GM19438 (cell line): ENCODE results near the gene KCNQ1OT1.

Experiments
- ATAC-seq: cut with Tn5 transposase; IDR thresholded peaks from one replicate; pipeline ENCODE4 v1.9.1; 2021; ENCODE audit warnings: low read depth; ENCODE audit not compliant: unreplicated experiment

The KCNQ1OT1 gene

DNA sequence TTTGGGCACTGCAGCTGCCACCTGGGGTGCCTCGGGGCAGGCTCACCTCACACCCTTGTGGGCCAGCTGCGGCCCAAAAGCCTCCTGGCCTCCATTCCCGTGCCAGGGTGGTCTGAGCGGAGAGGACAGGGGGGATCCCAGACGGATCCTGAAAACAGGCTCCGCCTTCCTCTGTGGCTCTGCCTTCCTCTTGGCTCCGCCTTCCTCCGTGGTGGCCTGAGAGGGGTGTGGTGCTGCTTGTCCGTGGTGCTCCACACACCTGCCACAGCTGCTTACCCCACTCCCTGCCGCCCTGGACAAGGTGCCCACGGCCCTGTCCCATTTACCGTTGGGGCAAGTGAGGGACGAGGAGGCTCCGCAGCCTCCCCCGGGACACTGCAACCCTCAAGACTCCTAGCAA lies 23.2 kb upstream of the KCNQ1OT1 start:
- ATAC-seq, result no peak

DNA sequence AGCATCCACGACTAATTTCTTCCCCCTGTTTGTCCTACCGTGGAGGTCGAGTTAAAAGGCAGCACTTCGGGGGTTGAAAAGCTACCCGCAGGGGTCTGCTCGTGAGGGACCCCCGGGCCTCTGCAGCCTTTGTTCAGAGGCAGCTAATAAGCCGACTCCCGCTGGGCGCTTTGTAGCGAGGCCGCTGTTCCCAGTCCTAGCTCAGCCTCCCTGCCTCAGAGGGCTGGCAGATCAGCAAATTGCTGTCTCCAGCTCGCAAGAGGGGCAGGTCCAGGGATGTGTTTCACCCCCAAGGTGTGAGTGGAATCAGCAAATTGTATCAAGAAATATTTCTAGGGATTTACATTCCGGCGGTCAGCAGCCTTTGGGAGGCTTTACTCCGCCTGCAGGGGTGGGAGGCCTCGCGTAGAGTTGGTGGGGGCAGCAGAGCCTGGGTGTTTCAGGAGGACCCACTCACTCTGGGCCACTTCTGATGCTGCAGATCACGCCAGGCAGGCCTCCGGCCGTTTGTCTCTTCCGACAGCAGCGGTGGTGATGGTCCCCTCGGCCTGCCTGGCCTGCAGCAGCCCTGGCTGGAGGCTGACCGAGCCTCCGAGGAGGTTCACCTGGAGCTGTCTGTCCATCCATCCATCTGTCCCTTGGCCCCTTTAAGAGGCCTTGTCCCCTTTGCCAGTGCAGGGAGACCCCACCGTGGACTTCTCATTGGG lies 21.6 kb upstream of the KCNQ1OT1 start:
- no peak for ATAC-seq

DNA sequence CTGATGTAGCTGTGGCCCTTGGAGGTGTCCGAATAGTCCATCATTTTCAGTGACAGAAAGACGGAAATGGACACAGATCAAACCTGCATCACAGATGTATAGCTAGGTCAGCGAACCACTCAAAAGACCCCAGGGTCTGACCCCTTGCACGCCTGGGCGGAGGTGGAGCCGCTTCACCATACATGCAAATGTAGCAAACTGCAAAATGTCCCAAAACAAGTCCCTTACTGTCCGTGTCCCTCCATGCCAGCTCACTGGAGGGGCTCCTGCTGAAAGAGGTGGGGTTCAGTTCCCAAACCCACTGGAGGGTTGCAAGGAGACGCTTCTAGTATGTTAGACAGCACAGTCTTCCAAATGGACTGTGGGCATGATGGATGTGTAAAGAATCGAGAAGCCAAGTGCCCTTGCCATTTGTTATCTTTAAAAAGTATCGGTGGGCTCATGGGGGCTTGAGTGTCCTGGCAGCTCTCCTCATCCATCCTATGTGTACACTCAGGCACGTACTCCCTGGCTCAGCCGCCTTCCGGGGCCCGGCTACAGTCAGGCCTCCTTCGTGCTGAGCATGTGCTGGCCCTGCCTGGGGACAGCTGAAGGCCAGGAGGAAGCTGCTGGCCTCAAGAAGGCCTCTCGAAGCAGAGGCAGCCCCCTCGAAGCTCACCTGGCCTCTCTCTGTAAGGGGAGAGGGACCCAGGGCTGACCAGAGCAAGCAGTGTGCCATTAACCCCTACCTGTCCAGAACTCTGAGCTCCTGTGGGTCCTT lies 20.2 kb upstream of the KCNQ1OT1 start:
- ATAC-seq, result no peak

DNA sequence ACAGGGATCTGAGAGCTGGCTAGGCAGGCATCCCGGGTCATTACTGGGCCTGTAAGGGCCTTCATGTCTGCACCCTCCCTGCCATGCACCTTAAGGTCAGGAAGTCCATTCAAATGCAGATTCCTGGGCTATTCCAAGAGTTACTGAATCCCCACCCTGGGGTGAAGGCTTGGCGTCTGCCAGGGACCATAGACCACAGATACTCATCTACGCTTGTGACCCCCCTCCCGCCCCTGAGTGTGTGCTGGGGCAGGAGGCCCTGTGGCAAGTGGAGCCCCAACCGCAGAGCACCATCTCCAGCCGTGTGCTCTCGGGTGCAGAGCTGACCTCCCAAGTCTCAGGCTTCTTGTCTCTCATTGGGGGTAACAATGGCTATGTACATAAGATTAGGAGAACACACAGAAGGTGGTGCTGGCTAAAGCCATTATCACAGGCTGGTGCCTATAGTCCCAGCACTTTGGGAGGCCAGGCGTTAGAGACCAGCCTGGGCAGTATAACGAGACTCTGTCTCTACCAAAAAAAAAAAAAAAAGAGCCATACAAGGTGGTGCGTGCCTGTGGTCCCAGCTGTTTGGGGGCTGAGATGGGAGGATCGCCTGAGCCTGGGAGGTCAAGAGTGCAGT lies 19.1 kb upstream of the KCNQ1OT1 start:
- no peak for ATAC-seq

DNA sequence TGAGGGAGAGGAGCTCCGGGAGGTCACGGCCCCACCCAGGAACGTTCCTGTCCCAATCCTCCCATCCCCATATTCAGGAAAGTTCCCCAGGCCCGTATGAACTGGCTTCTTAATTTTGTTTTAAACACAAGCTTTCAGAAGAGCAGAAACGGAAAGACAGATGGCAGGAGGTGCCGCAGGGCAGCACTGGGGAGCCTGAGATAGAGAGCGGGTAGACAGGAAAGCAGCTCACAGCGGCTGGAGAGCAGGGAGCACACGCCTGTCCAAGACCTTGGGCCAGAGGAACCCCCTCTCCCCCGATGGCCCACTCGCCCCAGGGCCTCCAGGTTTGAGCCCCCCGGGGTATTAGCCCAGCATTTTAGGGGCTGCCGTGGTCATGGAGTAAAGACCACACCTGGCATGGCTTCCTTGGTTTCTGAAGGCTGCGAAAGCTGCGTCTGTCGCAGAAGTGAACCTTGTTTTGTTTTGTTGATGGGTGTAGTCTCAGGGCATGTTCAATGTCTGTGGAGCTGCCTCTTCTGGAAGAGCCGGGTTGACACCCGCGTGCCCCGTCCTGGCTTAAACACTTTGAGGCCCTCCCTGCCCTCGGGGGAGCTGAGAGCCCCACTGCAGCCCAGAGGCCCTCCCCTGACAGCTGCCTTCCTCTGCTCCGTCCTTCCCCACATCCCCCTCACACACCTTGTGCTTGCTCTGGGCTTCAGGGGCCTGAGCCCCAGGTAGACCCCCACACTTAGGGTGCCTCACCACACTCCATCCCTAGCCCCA lies 17.9 kb upstream of the KCNQ1OT1 start:
- ATAC-seq, result no peak

DNA sequence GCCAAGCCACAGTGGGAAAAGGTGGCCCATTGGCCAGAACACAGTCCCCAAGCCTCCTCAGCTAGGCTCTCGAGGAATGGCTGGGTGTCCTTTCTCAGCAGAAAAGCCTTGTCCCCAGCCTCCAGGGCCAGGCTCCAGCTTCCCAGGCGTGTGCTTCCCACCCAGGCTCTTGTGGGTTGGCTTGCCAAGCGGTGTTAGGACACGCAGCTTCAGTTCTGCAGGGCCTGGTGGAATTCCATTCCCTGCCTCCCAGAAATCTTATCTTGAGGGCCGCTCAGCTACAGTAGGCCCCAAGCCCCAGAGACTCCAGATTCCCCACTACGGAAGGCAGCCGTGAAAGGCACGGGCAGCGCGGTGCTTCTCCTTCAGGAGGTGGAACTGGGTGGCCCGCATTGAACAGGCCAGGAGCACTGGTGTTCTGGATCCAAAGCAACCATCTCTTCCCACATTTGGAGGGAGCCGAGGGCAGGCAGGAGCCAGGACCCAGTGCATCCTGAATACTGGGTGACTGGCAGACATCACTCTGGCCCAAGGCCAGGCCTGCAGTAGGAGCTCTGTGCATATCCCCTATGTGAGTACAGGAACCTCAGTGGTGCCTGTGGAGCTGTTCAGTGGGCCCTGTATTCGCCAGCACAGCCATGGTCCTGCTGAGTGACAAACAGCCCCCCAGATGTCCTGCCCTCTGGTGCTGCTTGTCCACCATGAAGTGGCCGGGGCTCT lies 16.7 kb upstream of the KCNQ1OT1 start:
- ATAC-seq, result no peak

DNA sequence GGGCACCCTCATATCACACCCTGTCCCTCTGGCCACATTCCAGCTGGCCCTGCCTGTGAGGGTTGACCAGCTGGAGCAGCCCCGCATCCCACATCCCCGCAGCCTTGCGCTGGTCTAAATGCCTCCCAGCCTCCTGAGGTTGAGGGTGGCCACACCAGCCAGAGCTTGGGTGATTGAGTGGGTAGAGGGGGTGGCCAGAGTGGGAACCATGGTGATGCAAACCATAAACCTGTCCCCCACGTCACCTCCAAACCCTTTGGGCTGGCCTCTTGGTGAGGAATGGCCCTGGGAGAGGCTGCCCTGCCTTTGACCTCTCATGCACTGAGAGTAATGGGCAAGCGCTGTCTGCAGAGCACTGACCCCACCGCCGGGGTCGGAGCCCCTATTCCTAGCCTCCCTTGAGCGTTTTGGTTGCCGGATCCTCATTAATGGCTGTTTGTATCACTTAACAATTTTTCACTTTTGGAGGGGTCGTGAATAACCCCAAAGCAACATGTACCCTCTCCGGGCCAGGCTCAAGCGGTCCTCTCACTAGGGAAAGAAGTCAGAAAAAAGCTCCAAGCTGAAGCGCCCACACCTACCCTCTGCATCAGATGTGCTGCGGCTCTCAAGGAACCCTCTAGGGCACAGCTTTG lies 16.0 kb upstream of the KCNQ1OT1 start:
- ATAC-seq, result no peak

DNA sequence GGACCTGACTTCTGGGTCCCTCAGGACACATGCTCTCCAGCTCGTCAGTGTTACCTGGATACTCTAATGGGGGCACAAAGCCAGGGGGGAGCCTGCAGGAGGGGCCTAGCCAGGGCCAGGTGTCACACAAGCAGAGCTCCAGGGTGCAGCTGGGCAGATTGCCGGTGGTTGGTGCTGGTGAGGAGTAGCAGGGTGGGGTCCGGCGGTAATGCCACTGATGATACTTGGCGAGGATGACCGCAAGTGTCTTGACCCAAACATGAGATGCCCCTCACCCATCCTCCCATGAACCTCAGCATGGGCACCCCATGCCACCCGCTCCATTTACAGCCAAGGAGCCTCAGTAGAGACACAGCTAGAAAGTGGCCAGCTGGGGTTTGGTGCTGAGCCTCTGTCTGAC lies 15.1 kb upstream of the KCNQ1OT1 start:
- ATAC-seq, result no peak

DNA sequence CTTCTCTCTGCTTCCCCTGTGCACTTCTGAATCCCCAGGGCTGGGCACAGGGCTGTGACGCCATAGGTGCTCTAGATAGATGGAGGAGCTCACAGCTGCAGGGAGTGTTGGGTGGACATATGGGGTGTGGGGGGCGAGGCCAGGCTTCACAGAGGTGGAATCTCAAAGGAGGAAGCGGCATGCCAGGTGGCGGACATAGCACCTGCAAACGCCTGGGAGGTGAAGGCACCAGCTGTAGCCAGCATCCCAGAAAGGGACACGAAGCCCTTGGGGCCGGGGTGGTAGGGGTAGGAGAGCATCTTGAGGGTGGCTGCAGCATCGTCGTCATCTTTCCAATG lies 14.6 kb upstream of the KCNQ1OT1 start:
- no peak for ATAC-seq

DNA sequence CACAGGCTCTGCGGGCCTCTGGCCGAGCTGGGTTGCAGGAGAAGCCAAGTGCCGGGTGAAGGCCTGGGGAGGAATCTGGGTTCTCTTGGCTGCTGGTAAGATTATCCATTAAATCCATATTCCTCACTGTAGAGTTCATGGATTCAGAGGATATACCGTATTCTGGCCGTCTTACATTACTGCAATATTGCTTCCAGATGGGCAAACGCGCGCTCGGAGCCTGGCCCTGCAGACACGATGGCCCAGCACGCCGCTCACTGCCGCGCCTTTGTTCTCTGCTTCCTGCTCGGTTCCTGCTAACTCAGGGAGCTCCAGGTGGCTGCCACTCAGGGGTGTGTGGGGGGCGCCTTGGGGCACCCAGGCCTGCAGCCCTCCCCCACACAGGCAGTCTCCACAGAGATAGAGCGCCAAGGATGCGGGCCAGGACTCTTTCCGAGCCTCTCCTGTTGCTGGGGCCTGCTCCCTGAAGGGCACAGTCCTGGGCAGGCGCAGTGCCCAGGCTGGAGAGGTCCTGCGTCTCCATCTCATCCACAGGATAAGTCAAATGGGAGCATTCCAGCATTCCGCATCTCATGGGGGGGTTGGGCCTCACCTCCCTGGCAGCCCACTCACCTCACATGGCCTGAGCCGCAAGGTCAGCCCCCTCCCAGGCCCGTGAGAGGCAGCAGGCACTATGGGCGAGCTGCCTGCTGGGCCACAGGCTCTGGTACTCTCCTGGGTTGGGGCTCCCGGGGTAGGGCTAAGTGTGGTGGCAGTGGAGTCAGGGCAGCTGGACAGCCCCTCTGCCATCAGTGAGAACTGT lies 14.1 kb upstream of the KCNQ1OT1 start:
- ATAC-seq, result no peak

DNA sequence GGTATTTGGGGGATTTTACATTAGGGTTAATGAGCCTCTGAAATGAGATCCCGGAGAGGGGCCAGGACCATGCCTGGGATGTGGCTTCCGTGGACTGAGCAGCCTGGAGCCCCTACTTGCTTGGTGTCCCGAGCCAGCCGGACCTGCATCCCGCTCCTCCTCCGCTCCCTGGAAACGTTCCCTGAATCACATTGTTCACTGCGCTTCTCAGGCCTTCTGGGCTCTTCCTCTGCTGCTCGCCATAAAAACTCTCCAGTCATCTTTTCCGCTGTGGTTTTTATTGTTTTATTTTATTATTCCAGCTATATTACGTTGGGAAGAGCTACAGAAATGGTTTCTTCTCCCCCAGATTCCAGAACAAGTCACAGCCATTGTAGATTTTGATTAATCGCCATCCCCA lies 13.3 kb upstream of the KCNQ1OT1 start:
- no peak for ATAC-seq

DNA sequence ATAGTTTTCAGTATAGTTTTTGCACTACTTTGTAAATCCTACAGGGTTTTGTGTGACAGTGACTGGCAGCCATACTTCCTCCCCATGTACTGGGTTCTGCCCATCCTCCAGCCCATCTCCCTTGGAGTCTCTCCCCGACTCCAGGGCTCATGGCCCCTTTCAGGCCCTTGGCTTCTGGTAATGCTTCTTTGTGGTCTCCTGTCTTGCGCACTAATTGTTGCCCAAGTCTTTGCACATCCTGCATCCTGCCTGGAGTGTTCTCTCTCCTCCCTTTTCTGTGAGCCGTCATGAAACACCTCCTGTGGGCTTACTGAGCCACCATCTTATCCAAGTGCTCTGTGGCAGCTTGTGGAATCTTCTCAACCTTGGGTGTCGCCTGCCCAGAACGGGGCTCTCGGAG lies 11.4 kb upstream of the KCNQ1OT1 start:
- no peak for ATAC-seq

DNA sequence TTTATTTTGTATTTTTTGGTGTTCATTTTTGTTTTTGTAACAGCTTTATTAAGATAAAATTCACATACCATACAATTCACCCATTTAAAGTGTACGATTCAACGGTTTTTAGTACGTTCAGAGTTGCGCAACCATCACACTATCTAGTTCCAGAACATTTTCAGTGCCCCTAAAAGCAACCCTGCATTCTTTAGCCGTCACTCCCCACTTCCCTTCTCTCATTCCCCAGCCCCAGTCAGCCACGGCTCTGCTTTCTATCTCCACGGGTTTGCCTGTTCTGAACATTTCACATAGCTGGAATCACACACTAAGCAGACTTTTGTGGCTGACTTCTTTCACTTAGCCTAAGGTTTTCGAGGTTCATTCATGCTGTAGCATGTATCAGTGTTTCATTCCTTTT lies 9.6 kb upstream of the KCNQ1OT1 start:
- no peak for ATAC-seq

DNA sequence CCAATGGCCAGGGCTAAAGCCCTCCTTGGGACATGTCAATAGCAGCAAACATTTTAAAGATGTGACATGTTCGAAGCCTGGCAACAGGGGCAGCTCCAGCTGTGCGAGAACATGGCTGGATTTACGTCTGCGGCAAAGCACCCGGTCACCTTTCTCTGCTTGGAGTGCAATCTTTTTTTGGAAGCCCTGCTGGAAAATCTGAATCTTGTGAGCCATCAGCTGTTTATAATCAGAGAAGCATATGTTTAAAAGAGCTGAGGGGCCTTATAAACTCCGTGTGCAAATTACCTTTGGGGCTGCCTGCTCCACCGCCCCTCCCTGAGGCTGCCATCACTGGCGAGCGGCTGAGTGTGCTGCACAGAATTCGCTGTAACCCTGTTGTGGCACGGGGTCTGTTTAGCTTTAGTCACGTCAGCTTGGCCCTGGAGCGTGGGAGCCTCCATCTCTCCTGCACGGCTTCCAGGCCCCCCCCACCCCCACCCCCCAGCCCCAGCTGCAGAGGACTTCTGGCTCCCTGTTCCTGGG lies 9.0 kb upstream of the KCNQ1OT1 start:
- ATAC-seq, result no peak

DNA sequence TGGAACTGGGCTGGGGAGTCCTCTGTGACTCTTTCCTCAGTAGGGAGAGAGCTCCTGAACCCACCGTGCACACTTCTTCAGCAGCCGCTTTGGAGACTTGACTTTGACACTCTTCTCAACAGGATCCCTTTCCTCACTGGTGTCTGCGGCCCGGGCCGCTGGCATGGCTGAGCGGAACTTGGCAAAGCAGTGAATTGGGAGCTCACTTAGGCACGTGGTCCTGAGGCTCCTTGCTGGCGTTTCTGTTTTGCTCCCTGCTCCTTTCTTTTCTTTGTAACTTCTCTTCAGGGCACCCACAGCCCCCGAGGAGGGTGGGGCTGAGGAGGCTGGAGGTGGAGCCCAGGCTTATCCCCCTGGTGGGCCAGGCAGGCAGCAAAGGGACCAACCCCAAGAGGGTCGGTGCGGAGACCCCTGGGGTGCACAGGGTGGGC lies 8.4 kb upstream of the KCNQ1OT1 start:
- no peak for ATAC-seq

DNA sequence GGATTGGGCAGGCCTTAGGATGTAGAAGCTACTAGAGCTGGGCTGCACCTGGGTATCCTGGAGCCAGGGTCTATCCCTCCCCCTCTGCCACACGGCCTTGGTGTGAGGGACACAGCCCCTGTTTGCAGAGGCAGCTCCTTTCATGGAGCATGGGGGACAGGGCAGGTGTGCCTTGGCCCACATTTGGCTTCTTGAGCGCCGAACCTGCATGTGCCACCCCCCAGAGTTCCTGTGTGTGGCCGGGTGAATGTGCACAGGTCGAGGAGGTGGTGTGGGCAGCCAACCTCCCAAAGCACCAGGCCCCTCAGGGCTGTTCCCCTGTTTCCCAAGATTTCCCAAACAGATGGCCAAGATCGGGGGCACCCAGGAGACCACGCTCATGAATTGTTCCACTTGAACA lies 7.9 kb upstream of the KCNQ1OT1 start:
- no peak for ATAC-seq

DNA sequence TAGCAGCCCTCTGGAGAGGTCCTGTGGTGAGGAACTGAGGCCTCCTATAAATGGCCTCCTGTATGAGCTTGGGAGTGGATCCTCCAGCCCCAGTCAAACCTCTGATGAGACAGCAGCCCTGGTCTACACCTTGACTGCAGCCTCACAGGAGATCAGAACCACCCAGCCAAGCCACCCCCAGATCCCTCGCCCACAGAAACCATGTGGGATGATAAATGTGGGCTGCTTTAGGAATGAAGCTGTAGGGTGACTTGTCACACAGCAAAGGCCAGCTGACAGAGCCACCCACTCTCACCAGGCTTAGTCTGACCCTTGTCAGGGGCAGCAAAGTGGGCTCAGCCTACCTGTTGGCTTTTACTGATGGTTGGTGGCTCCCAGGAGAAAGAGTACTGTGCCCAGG lies 6.5 kb upstream of the KCNQ1OT1 start:
- no peak for ATAC-seq

DNA sequence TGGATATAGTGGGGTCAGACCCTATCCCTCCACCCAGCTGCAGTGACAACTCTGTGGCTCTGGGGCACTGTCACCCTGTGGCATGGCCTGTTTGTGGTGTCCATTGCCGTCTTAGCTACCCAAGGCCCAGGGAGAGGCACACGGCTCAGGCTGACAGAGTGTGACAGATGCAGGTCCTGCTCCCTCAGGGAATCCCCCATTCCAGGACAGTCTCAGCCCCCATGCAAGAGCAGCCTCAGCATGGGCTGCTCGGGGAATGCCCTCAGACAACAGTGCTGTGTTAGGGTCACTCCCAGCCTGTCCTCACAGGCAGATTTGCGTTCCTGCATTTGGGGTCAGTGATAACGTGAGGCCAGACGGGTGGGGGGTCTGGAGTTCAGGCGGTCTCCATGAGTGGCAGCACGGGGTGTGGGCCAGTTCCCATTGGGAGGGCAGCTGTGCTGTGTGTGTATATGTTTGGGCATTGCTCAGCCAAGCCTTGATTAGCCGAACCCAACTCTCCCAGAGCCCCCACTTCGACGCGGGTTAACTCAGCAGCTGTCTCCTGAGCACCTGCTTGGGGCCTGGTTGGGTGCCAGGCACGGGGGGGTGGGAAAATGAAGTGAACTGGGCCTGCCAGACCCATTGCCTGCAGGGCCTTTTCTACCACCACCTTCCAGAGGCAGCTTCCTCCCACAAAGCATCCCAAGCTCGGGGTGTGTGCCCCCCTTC lies 5.3 kb upstream of the KCNQ1OT1 start:
- no peak for ATAC-seq
